HepG2 (cell line): Measurements from ENCODE around the gene GNPAT. TPM values are rescaled to one million over a fixed set of nuclear protein-coding genes. Genes with fewer than 3 reads are reported as not detected.

Source experiments
- BCL3 ChIP-seq: sonication (generic); formaldehyde crosslinking; IDR thresholded peaks from 2 replicates; pipeline ENCODE4 v1.5.1; 2020; ENCODE audit warnings: mild to moderate bottlenecking, missing genetic modification reagents, moderate library complexity
- HES4 ChIP-seq: sonication (generic); formaldehyde crosslinking; IDR thresholded peaks from 2 replicates; pipeline ENCODE4 v1.9.0; 2021; ENCODE audit warnings: mild to moderate bottlenecking, missing genetic modification reagents, borderline replicate concordance
- HMGA1 ChIP-seq: sonication (generic); formaldehyde crosslinking; conservative IDR thresholded peaks from 2 replicates; pipeline ENCODE4 v1.4.0; 2020; ENCODE audit warnings: missing genetic modification reagents
- HNF4A ChIP-seq: sonication (generic); formaldehyde crosslinking; IDR thresholded peaks from 2 replicates; pipeline ENCODE4 v1.4.0; 2020; ENCODE audit warnings: missing genetic modification reagents
- MXD4 ChIP-seq: IDR thresholded peaks from 2 replicates; pipeline ENCODE4 v1.6.1; 2016; ENCODE audit warnings: mild to moderate bottlenecking, missing biosample characterization, missing genetic modification reagents
- NFE2L1 ChIP-seq: sonication (generic); formaldehyde crosslinking; IDR thresholded peaks from 2 replicates; pipeline ENCODE4 v1.4.0; 2020; ENCODE audit warnings: missing genetic modification reagents, mild to moderate bottlenecking, borderline replicate concordance
- ONECUT2 ChIP-seq: sonication (generic); formaldehyde crosslinking; IDR thresholded peaks from 2 replicates; pipeline ENCODE4 v1.4.0; 2020; ENCODE audit warnings: missing genetic modification reagents
- RBM22 ChIP-seq: fragments of 200-400 bp; formaldehyde crosslinking; optimal IDR thresholded peaks from 2 replicates; pipeline ENCODE3; 2017; ENCODE audit warnings: mild to moderate bottlenecking, low read length, moderate library complexity
- TEAD2 ChIP-seq: sonication (generic); formaldehyde crosslinking; IDR thresholded peaks from 2 replicates; pipeline ENCODE4 v1.9.0; 2021; ENCODE audit warnings: missing genetic modification reagents
- ZNF33B ChIP-seq: sonication (generic); formaldehyde crosslinking; IDR thresholded peaks from 2 replicates; pipeline ENCODE4 v1.5.1; 2020; ENCODE audit warnings: mild to moderate bottlenecking, missing genetic modification reagents
- ZNF660 ChIP-seq: sonication (generic); formaldehyde crosslinking; IDR thresholded peaks from 2 replicates; pipeline ENCODE4 v1.5.1; 2020; ENCODE audit warnings: mild to moderate bottlenecking, low read depth, missing genetic modification reagents, borderline replicate concordance
- ZNF792 ChIP-seq: IDR thresholded peaks from 2 replicates; pipeline ENCODE4 v1.6.1; 2016
- ZSCAN22 ChIP-seq: sonication (generic); formaldehyde crosslinking; IDR thresholded peaks from 2 replicates; pipeline ENCODE4 v1.4.0; 2020; ENCODE audit warnings: mild to moderate bottlenecking, missing genetic modification reagents
- polyA plus RNA-seq, 8 experiments: library from polyadenylated mRNA; depleted of rRNA in 3 of 8; stranded (reverse) in 7 of 8; unstranded in 1 of 8; fragments of >200 nt; fragmentation: Illumina TruSeq in 4 of 8; extraction: Trizol in 4 of 8; gene quantifications; 2 replicates each; pipeline versions ENCODE4 v1.2.1 to v1.2.3, GENCODE V29; 2011 to 2016; ENCODE audit warnings: low read depth in 4 of 8, missing spikeins in 1 of 8, mixed read lengths in 1 of 8; ENCODE audit not compliant: insufficient read depth in 1 of 8
- total RNA-seq, 5 experiments: library from RNA; depleted of rRNA; stranded (reverse); fragments of >200 nt; fragmentation: Illumina TruSeq; extraction: Trizol; gene quantifications; 2 replicates each; pipeline ENCODE4 v1.2.3, GENCODE V29; 2016; ENCODE audit warnings: low read depth in 1 of 5
- TF ChIP-seq, protein P1 (sequence below): sonication (generic); formaldehyde crosslinking; IDR thresholded peaks from 2 replicates; pipeline ENCODE4 v1.9.0; 2021; ENCODE audit warnings: mild to moderate bottlenecking, missing genetic modification reagents
- TF ChIP-seq, protein P2 (sequence below): sonication (generic); formaldehyde crosslinking; IDR thresholded peaks from 2 replicates; pipeline ENCODE4 v1.5.1; 2020; ENCODE audit warnings: missing genetic modification reagents, mild to moderate bottlenecking, borderline replicate concordance
- TF ChIP-seq, protein P3 (sequence below): sonication (generic); formaldehyde crosslinking; IDR thresholded peaks from 2 replicates; pipeline ENCODE4 v1.5.1; 2020; ENCODE audit warnings: mild to moderate bottlenecking, moderate library complexity, missing genetic modification reagents
- TF ChIP-seq, protein P4 (sequence below): sonication (generic); formaldehyde crosslinking; IDR thresholded peaks from 2 replicates; pipeline ENCODE4 v1.4.0; 2020; ENCODE audit warnings: missing genetic modification reagents

GNPAT gene
- total and polyA plus RNA-seq, 2 of the 13 experiments (the other 11 are each of a cell fraction or from before 2014, with no cell fraction given), result 58.3 to 114 TPM

DNA sequence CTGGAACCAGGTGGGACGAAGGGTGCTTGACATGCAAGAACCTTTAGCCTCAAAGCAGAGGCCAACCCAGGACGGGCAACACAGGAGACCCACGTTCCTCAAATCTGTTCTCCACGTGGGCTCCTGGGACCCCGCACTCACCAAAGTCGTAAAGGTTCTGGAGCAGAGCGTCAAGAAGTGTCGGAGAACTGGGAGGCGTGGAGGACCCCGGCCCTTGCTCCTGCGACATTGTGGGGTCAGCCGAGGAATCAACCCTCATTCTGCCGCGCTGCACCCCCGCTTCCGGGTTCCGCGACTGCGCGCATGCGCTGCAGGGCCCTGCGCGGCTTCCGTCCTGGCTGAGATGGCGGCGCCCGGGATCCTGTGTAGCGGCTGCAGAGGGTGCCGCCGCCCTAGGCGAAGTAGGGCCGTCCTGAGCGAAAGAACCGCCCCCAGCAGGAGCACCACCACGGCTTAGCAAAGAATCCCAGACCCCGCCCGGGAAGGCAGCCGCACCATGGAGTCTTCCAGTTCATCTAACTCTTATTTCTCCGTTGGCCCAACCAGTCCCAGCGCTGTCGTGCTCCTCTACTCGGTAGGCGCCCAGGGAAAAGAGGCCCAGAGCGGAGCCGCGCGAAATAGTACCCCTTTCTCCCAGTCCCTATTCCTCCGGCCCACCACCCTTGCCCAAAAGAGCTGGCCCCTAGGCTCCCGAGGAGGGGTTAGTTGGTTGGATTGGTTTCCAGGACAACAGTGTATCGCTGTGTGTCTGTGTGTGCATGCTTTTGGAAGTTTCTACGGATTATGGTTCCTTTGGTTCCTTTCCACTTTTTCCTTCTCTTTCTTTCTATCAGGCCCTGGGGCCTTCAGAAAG lies at the start of gene GNPAT (continued):
- TF ChIP-seq, protein P1, sequence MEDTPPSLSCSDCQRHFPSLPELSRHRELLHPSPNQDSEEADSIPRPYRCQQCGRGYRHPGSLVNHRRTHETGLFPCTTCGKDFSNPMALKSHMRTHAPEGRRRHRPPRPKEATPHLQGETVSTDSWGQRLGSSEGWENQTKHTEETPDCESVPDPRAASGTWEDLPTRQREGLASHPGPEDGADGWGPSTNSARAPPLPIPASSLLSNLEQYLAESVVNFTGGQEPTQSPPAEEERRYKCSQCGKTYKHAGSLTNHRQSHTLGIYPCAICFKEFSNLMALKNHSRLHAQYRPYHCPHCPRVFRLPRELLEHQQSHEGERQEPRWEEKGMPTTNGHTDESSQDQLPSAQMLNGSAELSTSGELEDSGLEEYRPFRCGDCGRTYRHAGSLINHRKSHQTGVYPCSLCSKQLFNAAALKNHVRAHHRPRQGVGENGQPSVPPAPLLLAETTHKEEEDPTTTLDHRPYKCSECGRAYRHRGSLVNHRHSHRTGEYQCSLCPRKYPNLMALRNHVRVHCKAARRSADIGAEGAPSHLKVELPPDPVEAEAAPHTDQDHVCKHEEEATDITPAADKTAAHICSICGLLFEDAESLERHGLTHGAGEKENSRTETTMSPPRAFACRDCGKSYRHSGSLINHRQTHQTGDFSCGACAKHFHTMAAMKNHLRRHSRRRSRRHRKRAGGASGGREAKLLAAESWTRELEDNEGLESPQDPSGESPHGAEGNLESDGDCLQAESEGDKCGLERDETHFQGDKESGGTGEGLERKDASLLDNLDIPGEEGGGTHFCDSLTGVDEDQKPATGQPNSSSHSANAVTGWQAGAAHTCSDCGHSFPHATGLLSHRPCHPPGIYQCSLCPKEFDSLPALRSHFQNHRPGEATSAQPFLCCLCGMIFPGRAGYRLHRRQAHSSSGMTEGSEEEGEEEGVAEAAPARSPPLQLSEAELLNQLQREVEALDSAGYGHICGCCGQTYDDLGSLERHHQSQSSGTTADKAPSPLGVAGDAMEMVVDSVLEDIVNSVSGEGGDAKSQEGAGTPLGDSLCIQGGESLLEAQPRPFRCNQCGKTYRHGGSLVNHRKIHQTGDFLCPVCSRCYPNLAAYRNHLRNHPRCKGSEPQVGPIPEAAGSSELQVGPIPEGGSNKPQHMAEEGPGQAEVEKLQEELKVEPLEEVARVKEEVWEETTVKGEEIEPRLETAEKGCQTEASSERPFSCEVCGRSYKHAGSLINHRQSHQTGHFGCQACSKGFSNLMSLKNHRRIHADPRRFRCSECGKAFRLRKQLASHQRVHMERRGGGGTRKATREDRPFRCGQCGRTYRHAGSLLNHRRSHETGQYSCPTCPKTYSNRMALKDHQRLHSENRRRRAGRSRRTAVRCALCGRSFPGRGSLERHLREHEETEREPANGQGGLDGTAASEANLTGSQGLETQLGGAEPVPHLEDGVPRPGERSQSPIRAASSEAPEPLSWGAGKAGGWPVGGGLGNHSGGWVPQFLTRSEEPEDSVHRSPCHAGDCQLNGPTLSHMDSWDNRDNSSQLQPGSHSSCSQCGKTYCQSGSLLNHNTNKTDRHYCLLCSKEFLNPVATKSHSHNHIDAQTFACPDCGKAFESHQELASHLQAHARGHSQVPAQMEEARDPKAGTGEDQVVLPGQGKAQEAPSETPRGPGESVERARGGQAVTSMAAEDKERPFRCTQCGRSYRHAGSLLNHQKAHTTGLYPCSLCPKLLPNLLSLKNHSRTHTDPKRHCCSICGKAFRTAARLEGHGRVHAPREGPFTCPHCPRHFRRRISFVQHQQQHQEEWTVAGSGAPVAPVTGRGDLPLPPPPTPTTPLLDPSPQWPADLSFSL (CRISPR knock-in tag), result no peak
- TF ChIP-seq HNF4A (CRISPR knock-in tag) (no peak; the same call in 1 of the 2 replicates), ZNF792 (peak; percentile 49), ONECUT2 (CRISPR knock-in tag) (no peak), ZNF33B (CRISPR knock-in tag) (peak; percentile 56; the same call in 1 of the 2 replicates), NFE2L1 (CRISPR knock-in tag) (0 out of 2 replicates have a peak, but pooled peaks have one; percentile 58), MXD4 (CRISPR knock-in tag) (peak; percentile 68; the same call in 1 of the 2 replicates), BCL3 (CRISPR knock-in tag) (peak; percentile 62; the same call in 1 of the 2 replicates), RBM22 (no peak), ZNF660 (CRISPR knock-in tag) (0 out of 2 replicates have a peak, but pooled peaks have one; percentile 68), ZSCAN22 (CRISPR knock-in tag) (peak; percentile 70; the same call in 1 of the 2 replicates), HMGA1 (CRISPR knock-in tag) (no peak), HES4 (CRISPR knock-in tag) (no peak), TEAD2 (CRISPR knock-in tag) (no peak)
- TF ChIP-seq, protein P2, sequence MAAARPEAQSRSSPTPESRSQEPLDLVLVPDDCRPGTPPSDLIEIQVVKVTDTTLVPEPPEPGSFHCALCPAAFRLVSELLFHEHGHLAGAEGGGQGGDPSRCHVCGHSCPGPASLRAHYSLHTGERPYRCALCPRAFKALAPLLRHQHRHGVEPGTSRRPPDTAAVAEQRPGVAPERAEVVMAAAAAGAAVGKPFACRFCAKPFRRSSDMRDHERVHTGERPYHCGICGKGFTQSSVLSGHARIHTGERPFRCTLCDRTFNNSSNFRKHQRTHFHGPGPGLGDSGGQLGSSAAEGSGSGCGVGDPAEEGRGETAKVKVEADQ, result peak; percentile 57; the same call in 1 of the 2 replicates
- TF ChIP-seq, protein P3, sequence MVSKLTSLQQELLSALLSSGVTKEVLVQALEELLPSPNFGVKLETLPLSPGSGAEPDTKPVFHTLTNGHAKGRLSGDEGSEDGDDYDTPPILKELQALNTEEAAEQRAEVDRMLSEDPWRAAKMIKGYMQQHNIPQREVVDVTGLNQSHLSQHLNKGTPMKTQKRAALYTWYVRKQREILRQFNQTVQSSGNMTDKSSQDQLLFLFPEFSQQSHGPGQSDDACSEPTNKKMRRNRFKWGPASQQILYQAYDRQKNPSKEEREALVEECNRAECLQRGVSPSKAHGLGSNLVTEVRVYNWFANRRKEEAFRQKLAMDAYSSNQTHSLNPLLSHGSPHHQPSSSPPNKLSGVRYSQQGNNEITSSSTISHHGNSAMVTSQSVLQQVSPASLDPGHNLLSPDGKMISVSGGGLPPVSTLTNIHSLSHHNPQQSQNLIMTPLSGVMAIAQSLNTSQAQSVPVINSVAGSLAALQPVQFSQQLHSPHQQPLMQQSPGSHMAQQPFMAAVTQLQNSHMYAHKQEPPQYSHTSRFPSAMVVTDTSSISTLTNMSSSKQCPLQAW, result no peak
- TF ChIP-seq, protein P4, sequence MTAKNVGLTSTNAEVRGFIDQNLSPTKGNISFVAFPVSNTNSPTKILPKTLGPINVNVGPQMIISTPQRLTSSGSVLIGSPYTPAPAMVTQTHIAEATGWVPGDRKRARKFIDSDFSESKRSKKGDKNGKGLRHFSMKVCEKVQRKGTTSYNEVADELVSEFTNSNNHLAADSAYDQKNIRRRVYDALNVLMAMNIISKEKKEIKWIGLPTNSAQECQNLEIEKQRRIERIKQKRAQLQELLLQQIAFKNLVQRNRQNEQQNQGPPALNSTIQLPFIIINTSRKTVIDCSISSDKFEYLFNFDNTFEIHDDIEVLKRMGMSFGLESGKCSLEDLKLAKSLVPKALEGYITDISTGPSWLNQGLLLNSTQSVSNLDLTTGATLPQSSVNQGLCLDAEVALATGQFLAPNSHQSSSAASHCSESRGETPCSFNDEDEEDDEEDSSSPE (CRISPR knock-in tag), result peak; percentile 73
